Liver (tissue), 9 donors: ENCODE results near the gene BMP7. TPM values are rescaled to one million over a fixed set of nuclear protein-coding genes. Genes with fewer than 3 reads are reported as not detected.

ENCODE experiments used
- DNase-seq: peaks from one replicate; pipeline ENCODE4 v3.0.0-alpha.2; 2017; ENCODE audit warnings: low spot score
- H3K27ac ChIP-seq, 2 donors: one replicate each; pipeline ENCODE4 v1.7.0; 2013; ENCODE audit warnings: inconsistent platforms in 2 of 2, low read length in 2 of 2, control low read depth in 1 of 2, low read depth in 1 of 2, mild to moderate bottlenecking in 1 of 2
- H3K27me3 ChIP-seq, 4 donors: one replicate each; pipeline versions ENCODE4 v1.6.1 to v1.7.0; 2013; ENCODE audit warnings: low read length in 3 of 4, inconsistent platforms in 1 of 4, mild to moderate bottlenecking in 1 of 4, moderate library complexity in 1 of 4; ENCODE audit not compliant: control insufficient read depth in 4 of 4, insufficient read depth in 4 of 4
- H3K36me3 ChIP-seq, 4 donors: one replicate each; pipeline versions ENCODE4 v1.6.1 to v1.7.0; 2013; ENCODE audit warnings: low read length in 3 of 4, mild to moderate bottlenecking in 3 of 4, low read depth in 1 of 4, moderate library complexity in 1 of 4; ENCODE audit not compliant: control insufficient read depth in 4 of 4, insufficient read depth in 3 of 4
- H3K4me1 ChIP-seq, 4 donors: one replicate each; pipeline versions ENCODE4 v1.6.1 to v1.7.0; 2013; ENCODE audit warnings: low read length in 3 of 4, mild to moderate bottlenecking in 3 of 4, moderate library complexity in 1 of 4; ENCODE audit not compliant: control insufficient read depth in 4 of 4, insufficient read depth in 4 of 4
- H3K4me3 ChIP-seq, 3 donors: one replicate each; pipeline versions ENCODE4 v1.6.1 to v1.7.0; 2013; ENCODE audit warnings: low read length in 3 of 3, control low read depth in 1 of 3, low read depth in 1 of 3, mild to moderate bottlenecking in 1 of 3
- H3K9ac ChIP-seq, 2 donors: one replicate each; pipeline ENCODE4 v1.7.0; 2013; ENCODE audit warnings: low read length in 2 of 2, mild to moderate bottlenecking in 2 of 2, moderate library complexity in 2 of 2, control low read depth in 1 of 2, low read depth in 1 of 2
- H3K9me3 ChIP-seq, 4 donors: one replicate each; pipeline versions ENCODE4 v1.6.1 to v1.7.0; 2013; ENCODE audit warnings: low read length in 3 of 4; ENCODE audit not compliant: control insufficient read depth in 4 of 4
- ATF3 ChIP-seq: IDR thresholded peaks from 2 replicates; pipeline ENCODE4 v1.6.1; 2016; ENCODE audit warnings: antibody characterized with exemption
- CTCF ChIP-seq: fragments of 150-350 bp; IDR thresholded peaks from 2 replicates; pipeline ENCODE4 v1.5.1; 2017; ENCODE audit warnings: improper control_type of control experiment, low read depth, low read length; ENCODE audit not compliant: missing input control
- EGR1 ChIP-seq, 2 donors: IDR thresholded peaks; 2 replicates each; pipeline ENCODE4 v1.6.1; 2016 to 2018; ENCODE audit warnings: antibody characterized with exemption in 2 of 2, low read depth in 2 of 2
- FOXA1 ChIP-seq: IDR thresholded peaks from 2 replicates; pipeline ENCODE4 v1.6.1; 2016; ENCODE audit warnings: antibody characterized with exemption
- FOXA2 ChIP-seq: IDR thresholded peaks from 2 replicates; pipeline ENCODE4 v1.6.1; 2016; ENCODE audit warnings: antibody characterized with exemption
- GABPA ChIP-seq, 2 donors: IDR thresholded peaks in 1 of 2; conservative IDR thresholded peaks in 1 of 2; 2 replicates each; pipeline ENCODE4 v1.6.1; 2016; ENCODE audit warnings: antibody characterized with exemption in 2 of 2, mild to moderate bottlenecking in 1 of 2, moderate library complexity in 1 of 2
- HNF4A ChIP-seq, 2 donors: conservative IDR thresholded peaks; 2 replicates each; pipeline ENCODE4 v1.6.1; 2016; ENCODE audit warnings: antibody characterized with exemption in 2 of 2, mild to moderate bottlenecking in 2 of 2
- HNF4G ChIP-seq: IDR thresholded peaks from 2 replicates; pipeline ENCODE4 v1.6.1; 2016; ENCODE audit warnings: antibody characterized with exemption
- JUND ChIP-seq, 2 donors: IDR thresholded peaks; 2 replicates each; pipeline ENCODE4 v1.6.1; 2016; ENCODE audit warnings: antibody characterized with exemption in 2 of 2
- MAX ChIP-seq: IDR thresholded peaks from 2 replicates; pipeline ENCODE4 v1.6.1; 2016; ENCODE audit warnings: antibody characterized with exemption
- NR2F2 ChIP-seq: IDR thresholded peaks from 2 replicates; pipeline ENCODE4 v1.6.1; 2016; ENCODE audit warnings: antibody characterized with exemption
- RAD21 ChIP-seq, 2 donors: IDR thresholded peaks; 2 replicates each; pipeline ENCODE4 v1.6.1; 2016; ENCODE audit warnings: antibody characterized with exemption in 2 of 2, mild to moderate bottlenecking in 2 of 2
- SP1 ChIP-seq: IDR thresholded peaks from 2 replicates; pipeline ENCODE4 v1.6.1; 2018; ENCODE audit warnings: antibody characterized with exemption, mild to moderate bottlenecking
- TAF1 ChIP-seq: conservative IDR thresholded peaks from 2 replicates; pipeline ENCODE4 v1.6.1; 2016; ENCODE audit warnings: antibody characterized with exemption, mild to moderate bottlenecking
- YY1 ChIP-seq: IDR thresholded peaks from 2 replicates; pipeline ENCODE4 v1.6.1; 2016; ENCODE audit warnings: antibody characterized with exemption, mild to moderate bottlenecking
- ZBTB33 ChIP-seq: IDR thresholded peaks from 2 replicates; pipeline ENCODE4 v1.6.1; 2016; ENCODE audit warnings: antibody characterized with exemption
- WGBS: extraction: QIAGEN DNeasy Blood & Tissue Kit; methylation state at CpG from one replicate; pipeline ENCODE4 v1.1.7; 2013; 5-methylcytosine and 5-hydroxymethylcytosine counted together
- polyA plus RNA-seq, 2 donors: library from polyadenylated mRNA; stranded (reverse) in 1 of 2; unstranded in 1 of 2; fragments of 200-250 nt in 1 of 2; fragments of >200 nt in 1 of 2; fragmentation: Nextera tagmentation in 1 of 2; extraction: Ambion mirVana in 1 of 2; gene quantifications; one replicate each; pipeline versions ENCODE4 v1.2.1 to v1.2.3, GENCODE V29; 2013 to 2015
- total RNA-seq, 2 donors: library from RNA; depleted of rRNA; stranded (reverse); fragments of >200 nt; gene quantifications; one replicate each; pipeline ENCODE4 v1.2.3, GENCODE V29; 2014
- donor health status: healthy.
- donor health status: healthy.
- donor health status: healthy.
- donor health status: healthy.
- donor health status: healthy.

The BMP7 gene
- total and polyA plus RNA-seq, 4 donors, result not detected

- no peaks in the 10 kb centered on the region for H3K9me3 ChIP-seq
- H3K9ac ChIP-seq, result no peak overlapping the region
- no peak overlapping the region for H3K4me3 ChIP-seq
- 67% methylated on average over 14 of the region's 14 CpGs for WGBS
- H3K36me3 ChIP-seq, result no peaks in the 10 kb centered on the region
- no peak for DNase-seq
- TF ChIP-seq EGR1 (IDR thresholded peaks at IDR 0.05; ENCODE audit: low read depth in 2 of 2) (no peak), TAF1 (no peak), MAX (no peak), FOXA1 (no peak), NR2F2 (no peak), HNF4G (no peak), ZBTB33 (no peak), ATF3 (no peak), HNF4A (conservative IDR thresholded peaks at IDR 0.05) (no peak), JUND (IDR thresholded peaks at IDR 0.05) (no peak), FOXA2 (no peak), CTCF (no peak)
- H3K27ac ChIP-seq, result no peak overlapping the region
- H3K27me3 ChIP-seq, result no peaks in the 10 kb centered on the region
- peaks cover 0 to 11% (median 3%) of the 10 kb centered on the region in 4 donors for H3K4me1 ChIP-seq
Measured at GRCh38 chr20:57133926-57134650, 132.4 kb downstream of the BMP7 start.

- H3K9ac ChIP-seq, result no peak overlapping the region
- H3K27me3 ChIP-seq, result no peaks in the 10 kb centered on the region
- H3K9me3 ChIP-seq, result no peaks in the 10 kb centered on the region
- no peak overlapping the region for H3K4me3 ChIP-seq
- H3K4me1 ChIP-seq, result peaks cover 0 to 11% (median 3%) of the 10 kb centered on the region in 4 donors
- no peak overlapping the region for H3K27ac ChIP-seq
- WGBS, result 86% methylated on average over 13 of the region's 13 CpGs
- no peak for DNase-seq
- H3K36me3 ChIP-seq, result no peaks in the 10 kb centered on the region
- TF ChIP-seq ZBTB33, result no peak
- TF ChIP-seq GABPA (IDR thresholded peaks at IDR 0.05 in 1 of 2, conservative IDR thresholded peaks at IDR 0.05 in 1 of 2), result no peak
- TF ChIP-seq CTCF, result no peak
- no peak for TF ChIP-seq RAD21 (IDR thresholded peaks at IDR 0.05)
- TF ChIP-seq SP1, result no peak
- TF ChIP-seq YY1, result no peak
- TF ChIP-seq JUND (IDR thresholded peaks at IDR 0.05), result no peak
- no peak for TF ChIP-seq FOXA1
- TF ChIP-seq HNF4G, result no peak
- no peak for TF ChIP-seq TAF1
- no peak for TF ChIP-seq FOXA2
- TF ChIP-seq ATF3, result no peak
- no peak for TF ChIP-seq MAX
Measured at GRCh38 chr20:57131601-57132391, 134.6 kb downstream of the BMP7 start.
